K562 (cell line): Measurements from ENCODE around the gene BEST4. TPM values are rescaled to one million over a fixed set of nuclear protein-coding genes. Genes with fewer than 3 reads are reported as not detected.
A peak's percentile ranks its signal among the peaks of the same experiment; 100 is the strongest.

Experiments
- CREBBP ChIP-seq: IDR thresholded peaks from one replicate; pipeline ENCODE4 v1.6.1; 2012; ENCODE audit warnings: low read depth, mild to moderate bottlenecking, control low read depth, inconsistent platforms, low read length
- CTBP1 ChIP-seq: fragments of 450-650 bp; IDR thresholded peaks from 2 replicates; pipeline ENCODE4 v1.6.1; 2016; ENCODE audit warnings: borderline replicate concordance
- CTCFL ChIP-seq: IDR thresholded peaks from 2 replicates; pipeline ENCODE4 v1.6.1; 2011; ENCODE audit warnings: borderline replicate concordance, low read depth, mild to moderate bottlenecking, moderate library complexity, low read length; ENCODE audit not compliant: insufficient read depth, poor library complexity, severe bottlenecking
- DPF2 ChIP-seq: fragments of 450-650 bp; IDR thresholded peaks from 2 replicates; pipeline ENCODE4 v1.6.1; 2016
- FOXA1 ChIP-seq: fragments of 450-650 bp; IDR thresholded peaks from 2 replicates; pipeline ENCODE4 v1.6.1; 2016; ENCODE audit warnings: mild to moderate bottlenecking, borderline replicate concordance
- FOXA3 ChIP-seq, 2 experiments: fragments of 450-650 bp in 1 of 2; sonication (generic) in 1 of 2; formaldehyde crosslinking; IDR thresholded peaks in 1 of 2; conservative IDR thresholded peaks in 1 of 2; 2 replicates each; pipeline versions ENCODE4 v1.4.0 to v1.8.0; 2020 to 2022; ENCODE audit warnings: mild to moderate bottlenecking in 2 of 2, missing genetic modification reagents in 1 of 2
- FOXJ2 ChIP-seq: fragments of 200-800 bp; sonication (Bioruptor generic); IDR thresholded peaks from 2 replicates; pipeline ENCODE4 v1.6.1; 2016; ENCODE audit warnings: missing genetic modification characterization, missing compliant biosample characterization
- HNRNPLL ChIP-seq: fragments of 200-400 bp; formaldehyde crosslinking; IDR thresholded peaks from 2 replicates; pipeline ENCODE4 v1.6.1; 2017; ENCODE audit warnings: low read length, low read depth, mild to moderate bottlenecking; ENCODE audit not compliant: poor library complexity, severe bottlenecking
- IFI16 ChIP-seq: fragments of 250-450 bp; sonication (Bioruptor Pico); IDR thresholded peaks from 2 replicates; pipeline ENCODE4 v2.1.2; 2022; ENCODE audit warnings: mild to moderate bottlenecking, inconsistent platforms
- ILF3 ChIP-seq: fragments of 450-650 bp; IDR thresholded peaks from 2 replicates; pipeline ENCODE4 v1.6.1; 2018; ENCODE audit warnings: antibody characterized with exemption, mild to moderate bottlenecking, moderate library complexity, borderline replicate concordance
- KLF16 ChIP-seq: IDR thresholded peaks from 2 replicates; pipeline ENCODE4 v1.6.1; 2016; ENCODE audit warnings: antibody characterized with exemption
- MCM2 ChIP-seq: fragments of 450-650 bp; IDR thresholded peaks from 2 replicates; pipeline ENCODE4 v1.6.1; 2017; ENCODE audit warnings: low read depth, mild to moderate bottlenecking
- NR1H2 ChIP-seq: sonication (generic); formaldehyde crosslinking; IDR thresholded peaks from 2 replicates; pipeline ENCODE4 v1.4.0; 2020; ENCODE audit warnings: mild to moderate bottlenecking, missing genetic modification reagents
- NRF1 ChIP-seq, 2 experiments: fragments of 450-650 bp; IDR thresholded peaks in 1 of 2; conservative IDR thresholded peaks in 1 of 2; 2 replicates each; pipeline ENCODE4 v1.6.1; 2014; ENCODE audit warnings: mild to moderate bottlenecking in 2 of 2
- PPARD ChIP-seq: fragments of 250-450 bp; sonication (Bioruptor Pico); IDR thresholded peaks from 2 replicates; pipeline ENCODE4 v1.8.0; 2022; ENCODE audit warnings: inconsistent platforms, mild to moderate bottlenecking, moderate library complexity
- SMAD3 ChIP-seq: fragments of 450-650 bp; formaldehyde crosslinking; conservative IDR thresholded peaks from 2 replicates; pipeline ENCODE4 v1.4.0; 2020; ENCODE audit warnings: mild to moderate bottlenecking
- SREBF2 ChIP-seq: sonication (generic); formaldehyde crosslinking; IDR thresholded peaks from 2 replicates; pipeline ENCODE4 v1.4.0; 2020; ENCODE audit warnings: mild to moderate bottlenecking, missing genetic modification reagents
- XRCC5 ChIP-seq: fragments of 200-400 bp; formaldehyde crosslinking; IDR thresholded peaks from 2 replicates; pipeline ENCODE4 v1.6.1; 2017; ENCODE audit warnings: low read depth, mild to moderate bottlenecking, low read length
- ZBTB8A ChIP-seq: fragments of 450-650 bp; IDR thresholded peaks from 2 replicates; pipeline ENCODE4 v1.6.1; 2018; ENCODE audit warnings: mild to moderate bottlenecking, moderate library complexity; ENCODE audit not compliant: partially characterized antibody
- ZFP30 ChIP-seq: fragments of 250-450 bp; sonication (Bioruptor Pico); IDR thresholded peaks from 2 replicates; pipeline ENCODE4 v1.8.0; 2022; ENCODE audit warnings: moderate library complexity, mild to moderate bottlenecking, inconsistent platforms, borderline replicate concordance
- ZKSCAN1 ChIP-seq: fragments of 150-350 bp; IDR thresholded peaks from 2 replicates; pipeline ENCODE4 v1.6.1; 2016; ENCODE audit warnings: low read depth, low read length
- ZNF184 ChIP-seq: sonication (generic); formaldehyde crosslinking; IDR thresholded peaks from 2 replicates; pipeline ENCODE4 v1.5.0; 2020; ENCODE audit warnings: missing genetic modification reagents
- ZNF24 ChIP-seq: fragments of 450-650 bp; IDR thresholded peaks from 2 replicates; pipeline ENCODE4 v1.6.1; 2016
- ZSCAN32 ChIP-seq: fragments of 450-650 bp; formaldehyde crosslinking; IDR thresholded peaks from 2 replicates; pipeline ENCODE4 v1.4.0; 2020; ENCODE audit warnings: mild to moderate bottlenecking, moderate library complexity
- polyA plus RNA-seq, 8 experiments: library from polyadenylated mRNA; depleted of rRNA in 4 of 8; stranded (reverse) in 5 of 8; unstranded in 3 of 8; fragments of >200 nt; fragmentation: Nextera tagmentation in 2 of 8; fragmentation: Illumina TruSeq in 1 of 8; extraction: Ambion mirVana in 2 of 8; extraction: Trizol in 1 of 8; gene quantifications; 2 replicates each; pipeline versions ENCODE4 v1.2.1 to v1.2.3, GENCODE V29; 2011 to 2014; ENCODE audit warnings: inconsistent platforms in 1 of 8, missing spikeins in 1 of 8
- total RNA-seq, 7 experiments: library from RNA; depleted of rRNA in 6 of 7; stranded (reverse); fragments of >200 nt in 6 of 7; fragmentation: Illumina TruSeq in 2 of 7; extraction: Trizol in 2 of 7; gene quantifications; 2 replicates each; pipeline versions ENCODE4 v1.2.1 to v1.2.3, GENCODE V29; 2011 to 2021; ENCODE audit warnings: low replicate concordance in 1 of 7

Gene BEST4
- total and polyA plus RNA-seq, 9 of the 15 experiments (the other 6 are each of a cell fraction or from before 2014, with no cell fraction given): 0.07 to 0.11 TPM; not detected in 7

DNA sequence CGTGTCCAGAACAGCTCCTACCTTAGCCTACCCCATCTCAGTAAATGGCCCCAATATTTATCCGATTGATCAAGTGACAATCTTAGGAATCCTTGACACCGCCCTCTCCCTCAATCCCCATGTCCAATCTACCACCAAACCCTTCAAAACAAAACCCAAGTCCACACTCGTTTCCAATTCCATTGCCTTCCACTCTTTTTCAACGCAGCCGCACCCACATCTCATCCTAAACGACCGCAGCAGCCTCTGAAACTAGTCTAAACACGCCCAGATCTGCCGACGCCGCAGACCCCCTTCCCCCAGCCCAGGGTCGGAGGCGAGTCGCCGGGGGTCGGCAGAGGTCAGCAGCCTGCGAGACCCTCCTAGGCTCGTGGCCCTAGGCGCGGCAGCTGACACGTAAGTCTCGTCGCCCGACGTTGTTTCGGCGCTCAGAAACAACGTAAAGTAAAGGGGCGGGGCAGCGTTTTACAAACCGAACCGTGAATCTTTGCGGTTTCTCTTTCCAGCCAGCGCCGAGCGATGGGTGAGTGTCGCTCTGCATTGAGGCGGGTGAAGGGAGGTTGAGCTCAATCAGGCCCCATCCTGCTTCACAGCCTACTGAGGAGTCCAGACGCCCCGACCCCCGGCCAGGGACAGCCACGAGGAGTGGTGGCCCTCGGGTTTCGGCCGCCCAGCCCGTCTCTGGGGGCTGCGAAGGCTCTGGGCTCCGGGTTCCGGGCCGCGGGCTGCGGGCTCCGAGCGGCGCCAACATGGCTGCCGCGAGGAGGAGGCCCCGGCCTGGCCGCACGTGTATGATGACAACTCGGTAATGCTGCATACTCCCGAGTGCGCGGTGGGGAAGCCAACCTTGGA, 12.7 kb downstream of the BEST4 start, which contains the start of gene RPS8 (continued):
- TF ChIP-seq ZNF184 (CRISPR knock-in tag) (no peak), MCM2 (no peak), DPF2 (peak; percentile 93), XRCC5 (no peak; the same call in 1 of the 2 replicates), CTBP1 (peak; percentile 81), ZNF24 (no peak), ZFP30 (no peak), CREBBP (no peak), KLF16 (no peak), NRF1 (conservative IDR thresholded peaks at IDR 0.05 in 1 of 2, IDR thresholded peaks at IDR 0.05 in 1 of 2) (peak; percentile 43 to 62; a peak in 3 of 4 replicates), IFI16 (no peak), SREBF2 (CRISPR knock-in tag) (no peak), FOXA1 (no peak), PPARD (no peak), ZBTB8A (no peak), SMAD3 (CRISPR knock-in tag) (0 out of 2 replicates have a peak, but pooled peaks have one; percentile 34), HNRNPLL (peak; percentile 82), FOXA3 (CRISPR knock-in tag; conservative IDR thresholded peaks at IDR 0.05 in 1 of 2, IDR thresholded peaks at IDR 0.05 in 1 of 2) (peak in 1 of 2 experiments; percentile 74; a peak in 3 of 4 replicates), FOXJ2 (tag) (peak; percentile 78; the same call in 1 of the 2 replicates), ZKSCAN1 (peak; percentile 22; the same call in 1 of the 2 replicates), NR1H2 (CRISPR knock-in tag) (no peak), ILF3 (peak; percentile 91; the same call in 1 of the 2 replicates), ZSCAN32 (CRISPR knock-in tag) (no peak), CTCFL (no peak)
